ENCODE results near the gene GMEB2. TPM values are rescaled to one million over a fixed set of nuclear protein-coding genes. Genes with fewer than 3 reads are reported as not detected.
A peak's percentile ranks its signal among the peaks of the same experiment; 100 is the strongest.

The GMEB2 gene
- total RNA-seq, 1 donor = 10.8 TPM

GRCh38 chr20:63558804-63559484 lies 68.0 kb downstream of the GMEB2 start:
- no peak for DNase-seq (ENCODE audit: low read depth)
- no peak overlapping the region for H3K4me3 ChIP-seq (ENCODE audit: low read depth, low read length)
- no peak for TF ChIP-seq CTCF (IDR thresholded peaks at IDR 0.05; ENCODE audit: insufficient read depth, low read depth, low read length)

GRCh38 chr20:63557481-63557891 lies 69.4 kb downstream of the GMEB2 start:
- no peak for TF ChIP-seq CTCF (IDR thresholded peaks at IDR 0.05; ENCODE audit: insufficient read depth, low read depth, low read length)
- H3K4me3 ChIP-seq (ENCODE audit: low read depth, low read length) = no peak overlapping the region
- DNase-seq (ENCODE audit: low read depth) = no peak

- no peak for DNase-seq (ENCODE audit: low read depth)
- H3K4me3 ChIP-seq (ENCODE audit: low read depth, low read length) = no peak overlapping the region
- TF ChIP-seq CTCF (IDR thresholded peaks at IDR 0.05; ENCODE audit: insufficient read depth, low read depth, low read length) = no peak
Observed at GRCh38 chr20:63556873-63557478, 69.9 kb downstream of the GMEB2 start.

- no peak for TF ChIP-seq CTCF (IDR thresholded peaks at IDR 0.05; ENCODE audit: insufficient read depth, low read depth, low read length)
- DNase-seq (ENCODE audit: low read depth) = no peak
- H3K4me3 ChIP-seq (ENCODE audit: low read depth, low read length) = no peak overlapping the region
Observed at GRCh38 chr20:63555661-63556381, 71.1 kb downstream of the GMEB2 start.

- peak overlapping the region; percentile 77 for H3K4me3 ChIP-seq (ENCODE audit: low read depth, low read length)
- TF ChIP-seq CTCF (IDR thresholded peaks at IDR 0.05; ENCODE audit: insufficient read depth, low read depth, low read length) = no peak
- DNase-seq (ENCODE audit: low read depth) = no peak
Observed at GRCh38 chr20:63554361-63555278, 72.3 kb downstream of the GMEB2 start.

- peak; percentile 44 for DNase-seq (ENCODE audit: low read depth)
- peak within 1 kb of the TSS; percentile 77 for H3K4me3 ChIP-seq (ENCODE audit: low read depth, low read length)
- TF ChIP-seq CTCF (IDR thresholded peaks at IDR 0.05; ENCODE audit: insufficient read depth, low read depth, low read length) = no peak
Observed at GRCh38 chr20:63553933-63554290, 73.0 kb downstream of the GMEB2 start, which contains the start of gene FNDC11. Gene FNDC11 (plus strand): TSS chr20:63554159. CDS start chr20:63555664, 1,505 bp downstream.
